DOHH2 (cell line): ENCODE measurements around the gene CNTNAP2.

Source experiments
- H3F3A ChIP-seq: fragments of 200-600 bp; sonication (generic), shearing (Covaris generic); 2 replicates; pipeline ENCODE4 v1.6.0; 2016; ENCODE audit warnings: antibody characterized with exemption, mild to moderate bottlenecking; ENCODE audit not compliant: control insufficient read depth, insufficient read depth
- H3K27ac ChIP-seq: fragments of 200-600 bp; sonication (generic); 2 replicates; pipeline ENCODE4 v1.5.1; 2014; ENCODE audit warnings: low read depth, mild to moderate bottlenecking, low read length, moderate library complexity
- H3K27me3 ChIP-seq: fragments of 200-600 bp; sonication (generic); 2 replicates; pipeline ENCODE4 v1.6.1; 2014; ENCODE audit warnings: mild to moderate bottlenecking, low read length, mixed read lengths; ENCODE audit not compliant: control insufficient read depth
- H3K36me3 ChIP-seq: fragments of 200-600 bp; sonication (generic); 2 replicates; pipeline ENCODE4 v1.6.1; 2014; ENCODE audit warnings: mild to moderate bottlenecking, low read length, moderate library complexity, mixed read lengths; ENCODE audit not compliant: control insufficient read depth
- H3K4me1 ChIP-seq: fragments of 200-600 bp; sonication (generic); 2 replicates; pipeline ENCODE4 v1.6.1; 2014; ENCODE audit warnings: mild to moderate bottlenecking, low read length, mixed read lengths; ENCODE audit not compliant: control insufficient read depth
- H3K4me2 ChIP-seq: fragments of 200-600 bp; sonication (generic); 2 replicates; pipeline ENCODE4 v1.6.0; 2014; ENCODE audit warnings: mild to moderate bottlenecking, low read length, moderate library complexity
- H3K4me3 ChIP-seq: fragments of 200-600 bp; sonication (generic); 2 replicates; pipeline ENCODE4 v1.5.1; 2014; ENCODE audit warnings: mild to moderate bottlenecking, low read length, mixed read lengths
- H3K79me2 ChIP-seq: fragments of 200-600 bp; sonication (generic); 2 replicates; pipeline ENCODE4 v1.6.1; 2014; ENCODE audit warnings: mild to moderate bottlenecking, low read length, mixed read lengths; ENCODE audit not compliant: control insufficient read depth
- H3K9me2 ChIP-seq: fragments of 200-600 bp; sonication (generic); replicated peaks from 2 replicates; pipeline ENCODE4 v1.6.1; 2014; ENCODE audit warnings: mild to moderate bottlenecking, low read length, mixed read lengths; ENCODE audit not compliant: control insufficient read depth
- H3K9me3 ChIP-seq: fragments of 200-600 bp; sonication (generic); 2 replicates; pipeline ENCODE4 v1.6.1; 2014; ENCODE audit warnings: antibody characterized with exemption, low read length, mixed read lengths; ENCODE audit not compliant: control insufficient read depth, insufficient read depth
- H4K20me1 ChIP-seq: fragments of 200-600 bp; sonication (generic); 2 replicates; pipeline ENCODE4 v1.6.0; 2014; ENCODE audit warnings: low read depth, mild to moderate bottlenecking, antibody characterized with exemption, low read length, moderate library complexity; ENCODE audit not compliant: control insufficient read depth, insufficient read depth
- CTCF ChIP-seq: fragments of 200-600 bp; sonication (generic); IDR thresholded peaks from one replicate; pipeline ENCODE4 v1.5.1; 2014; ENCODE audit warnings: antibody characterized with exemption, mild to moderate bottlenecking, low read depth, low read length; ENCODE audit not compliant: poor library complexity, severe bottlenecking
- EZH2phosphoT487 ChIP-seq: fragments of 200-600 bp; sonication (generic); IDR thresholded peaks from 2 replicates; pipeline ENCODE4 v1.6.1; 2017; ENCODE audit warnings: borderline replicate concordance, mild to moderate bottlenecking, antibody characterized with exemption, low read length, moderate library complexity, mixed read lengths

CNTNAP2 gene

GRCh38 chr7:147804032-147804431 is 1687.4 kb downstream of the CNTNAP2 start:
- Histone ChIP-seq H3K4me2 (no peak overlapping the region), H4K20me1 (no peaks in the 10 kb centered on the region), H3K9me3 (no peaks in the 10 kb centered on the region), H3K9me2 (no peaks in the 10 kb centered on the region; the same call in 1 of the 2 replicates), H3K27ac (no peak overlapping the region), H3K4me1 (no peaks in the 10 kb centered on the region), H3K79me2 (no peaks in the 10 kb centered on the region), H3K4me3 (no peak overlapping the region), H3K27me3 (no peaks in the 10 kb centered on the region), H3K36me3 (no peaks in the 10 kb centered on the region), H3F3A (no peaks in the 10 kb centered on the region)
- no peak for TF ChIP-seq CTCF
- no peak for TF ChIP-seq EZH2phosphoT487

- Histone ChIP-seq H3K36me3 (no peaks in the 10 kb centered on the region), H3K9me2 (no peaks in the 10 kb centered on the region), H3K4me1 (no peaks in the 10 kb centered on the region), H3K9me3 (no peaks in the 10 kb centered on the region), H3K79me2 (no peaks in the 10 kb centered on the region), H4K20me1 (no peaks in the 10 kb centered on the region), H3K27ac (no peak overlapping the region), H3K4me3 (no peak overlapping the region), H3K27me3 (no peaks in the 10 kb centered on the region), H3K4me2 (no peak overlapping the region), H3F3A (no peaks in the 10 kb centered on the region)
- TF ChIP-seq EZH2phosphoT487 (no peak), CTCF (no peak)
These were observed 1689.5 kb downstream of the CNTNAP2 start for GRCh38 chr7:147805996-147806576.

GRCh38 chr7:147809786-147810185 is 1693.2 kb downstream of the CNTNAP2 start:
- H3F3A ChIP-seq = no peaks in the 10 kb centered on the region
- H3K4me2 ChIP-seq = no peak overlapping the region
- H3K4me1 ChIP-seq = no peaks in the 10 kb centered on the region
- H4K20me1 ChIP-seq = no peaks in the 10 kb centered on the region
- TF ChIP-seq CTCF (no peak), EZH2phosphoT487 (no peak)
- H3K36me3 ChIP-seq = no peaks in the 10 kb centered on the region
- H3K4me3 ChIP-seq = no peak overlapping the region
- no peaks in the 10 kb centered on the region for H3K79me2 ChIP-seq
- H3K27ac ChIP-seq = no peak overlapping the region
- no peaks in the 10 kb centered on the region for H3K27me3 ChIP-seq
- no peaks in the 10 kb centered on the region for H3K9me3 ChIP-seq
- H3K9me2 ChIP-seq = no peaks in the 10 kb centered on the region
